Spinal cord (tissue), 10 donors: ENCODE results near the gene FOXL2. TPM values are rescaled to one million over a fixed set of nuclear protein-coding genes. Genes with fewer than 3 reads are reported as not detected.

Experiments used
- DNase-seq, 6 donors: peaks; one replicate each; pipeline versions ENCODE4 v3.0.0 to v3.0.0-alpha.2; 2013 to 2015; ENCODE audit warnings: low spot score in 6 of 6, low read depth in 4 of 6
- H3K27ac ChIP-seq: one replicate; pipeline ENCODE4 v1.5.1; 2013; ENCODE audit warnings: low read depth, low read length, control low read depth
- H3K27me3 ChIP-seq: one replicate; pipeline ENCODE4 v1.6.1; 2013; ENCODE audit warnings: low read length; ENCODE audit not compliant: control insufficient read depth, insufficient read depth
- H3K36me3 ChIP-seq: one replicate; pipeline ENCODE4 v1.6.1; 2013; ENCODE audit warnings: low read length; ENCODE audit not compliant: control insufficient read depth, insufficient read depth
- H3K4me1 ChIP-seq: one replicate; pipeline ENCODE4 v1.6.1; 2013; ENCODE audit warnings: low read length; ENCODE audit not compliant: control insufficient read depth, insufficient read depth
- H3K4me3 ChIP-seq: one replicate; pipeline ENCODE4 v1.5.1; 2013; ENCODE audit warnings: low read depth, low read length, control low read depth
- H3K9me3 ChIP-seq: one replicate; pipeline ENCODE4 v1.6.1; 2013; ENCODE audit warnings: low read length; ENCODE audit not compliant: control insufficient read depth, insufficient read depth
- WGBS: methylation state at CpG from one replicate; pipeline ENCODE4 v1.1.5; 2013; ENCODE audit warnings: missing lambda C conversion rate; ENCODE audit not compliant: insufficient coverage; 5-methylcytosine and 5-hydroxymethylcytosine counted together
- polyA plus RNA-seq, 2 donors: library from polyadenylated mRNA; unstranded; fragments of 120-200 nt; gene quantifications; one replicate each; pipeline ENCODE4 v1.2.1, GENCODE V29; 2013; ENCODE audit not compliant: insufficient read length in 2 of 2
- total RNA-seq, 2 donors: library from RNA; depleted of rRNA in 1 of 2; stranded (reverse); fragments of 120-200 nt in 1 of 2; fragments of >200 nt in 1 of 2; gene quantifications; one replicate each; pipeline versions ENCODE4 v1.2.3 to v1.2.4, GENCODE V29; 2013 to 2014
- donor health status: healthy.

Gene FOXL2
- total and polyA plus RNA-seq, 4 donors: 0.30 to 1.2 (median 0.90) TPM

- H3K27me3 ChIP-seq: peaks cover 99% of the 10 kb centered on the region
- no peak overlapping the region for H3K4me3 ChIP-seq
- WGBS: 32% methylated on average over 6 of the region's 7 CpGs
- H3K4me1 ChIP-seq: peaks cover 58% of the 10 kb centered on the region
- H3K27ac ChIP-seq: no peak overlapping the region
- H3K9me3 ChIP-seq: no peaks in the 10 kb centered on the region
- DNase-seq: peak in 2 of 6 donors; percentile 33 to 34
- no peaks in the 10 kb centered on the region for H3K36me3 ChIP-seq
Measured at GRCh38 chr3:138941259-138941885, 5.6 kb downstream of the FOXL2 start.

- Histone ChIP-seq H3K4me1 (peaks cover 57% of the 10 kb centered on the region), H3K9me3 (no peaks in the 10 kb centered on the region), H3K36me3 (no peaks in the 10 kb centered on the region), H3K4me3 (no peak overlapping the region), H3K27ac (no peak overlapping the region), H3K27me3 (peaks cover 100% of the 10 kb centered on the region)
- 46% methylated on average over 4 of the region's 6 CpGs for WGBS
- DNase-seq: no peak
Measured at GRCh38 chr3:138940446-138940845, 6.5 kb downstream of the FOXL2 start.

- no peak overlapping the region for H3K27ac ChIP-seq
- H3K4me1 ChIP-seq: peaks cover 50% of the 10 kb centered on the region
- no peaks in the 10 kb centered on the region for H3K36me3 ChIP-seq
- peaks cover 99% of the 10 kb centered on the region for H3K27me3 ChIP-seq
- no peaks in the 10 kb centered on the region for H3K9me3 ChIP-seq
- DNase-seq: peak in 2 of 6 donors; percentile 14 to 26
- WGBS: 1% methylated on average over 50 of the region's 52 CpGs
- no peak overlapping the region for H3K4me3 ChIP-seq
Measured at GRCh38 chr3:138939561-138940241, 7.2 kb downstream of the FOXL2 start.

- peaks cover 44% of the 10 kb centered on the region for H3K4me1 ChIP-seq
- no peak overlapping the region for H3K4me3 ChIP-seq
- 1% methylated on average over 12 of the region's 32 CpGs for WGBS
- H3K36me3 ChIP-seq: no peaks in the 10 kb centered on the region
- no peaks in the 10 kb centered on the region for H3K9me3 ChIP-seq
- no peak overlapping the region for H3K27ac ChIP-seq
- peak in 1 of 6 donors; percentile 8 for DNase-seq
- H3K27me3 ChIP-seq: peaks cover 99% of the 10 kb centered on the region
Measured at GRCh38 chr3:138938877-138939560, 7.9 kb downstream of the FOXL2 start.

GRCh38 chr3:138938056-138938876 is 8.7 kb downstream of the FOXL2 start:
- Histone ChIP-seq H3K4me3 (no peak overlapping the region), H3K9me3 (no peaks in the 10 kb centered on the region), H3K27ac (no peak overlapping the region), H3K4me1 (peaks cover 44% of the 10 kb centered on the region), H3K36me3 (no peaks in the 10 kb centered on the region), H3K27me3 (peaks cover 94% of the 10 kb centered on the region)
- 2% methylated on average over 47 of the region's 48 CpGs for WGBS
- peak in 2 of 6 donors; percentile 15 to 28 for DNase-seq

- Histone ChIP-seq H3K9me3 (no peaks in the 10 kb centered on the region), H3K27ac (no peak overlapping the region), H3K27me3 (peaks cover 88% of the 10 kb centered on the region), H3K4me3 (no peak overlapping the region), H3K36me3 (no peaks in the 10 kb centered on the region), H3K4me1 (peaks cover 44% of the 10 kb centered on the region)
- WGBS: 2% methylated on average over 23 of the region's 29 CpGs
- no peak for DNase-seq
Measured at GRCh38 chr3:138937690-138938055, 9.3 kb downstream of the FOXL2 start.

GRCh38 chr3:138936741-138937689 is 9.9 kb downstream of the FOXL2 start:
- H3K36me3 ChIP-seq: no peaks in the 10 kb centered on the region
- peak in 1 of 6 donors; percentile 22 for DNase-seq
- H3K27ac ChIP-seq: no peak overlapping the region
- peak overlapping the region; percentile 37 for H3K4me3 ChIP-seq
- peaks cover 81% of the 10 kb centered on the region for H3K27me3 ChIP-seq
- 5% methylated on average over 42 of the region's 45 CpGs for WGBS
- H3K4me1 ChIP-seq: peaks cover 44% of the 10 kb centered on the region
- no peaks in the 10 kb centered on the region for H3K9me3 ChIP-seq

- H3K9me3 ChIP-seq: no peaks in the 10 kb centered on the region
- H3K4me1 ChIP-seq: peaks cover 44% of the 10 kb centered on the region
- H3K27me3 ChIP-seq: peaks cover 72% of the 10 kb centered on the region
- under 1% methylated on average over 58 of the region's 58 CpGs for WGBS
- peak in 2 of 6 donors; percentile 84 to 86 for DNase-seq
- no peak overlapping the region for H3K27ac ChIP-seq
- H3K4me3 ChIP-seq: peak overlapping the region; percentile 37
- H3K36me3 ChIP-seq: no peaks in the 10 kb centered on the region
Measured at GRCh38 chr3:138935863-138936740, 10.8 kb downstream of the FOXL2 start.
